HepG2 (cell line): ENCODE data around the gene DIPK1B. TPM values are rescaled to one million over a fixed set of nuclear protein-coding genes. Genes with fewer than 3 reads are reported as not detected.

Experiments
- ATAC-seq: fragments of 200-7000 bp; cut with Tn5 transposase; 3 replicates; pipeline ENCODE4 v1.9.1; 2020; ENCODE audit warnings: mild to moderate bottlenecking, moderate library complexity
- BruUV-seq: library from RNA; stranded (reverse); fragments of 400-500 nt; replicated peaks from 2 replicates; lab custom pipeline; 2021; lab: Mats Ljungman, UMichigan
- CTCF ChIA-PET: fragments of 300-600 bp; formaldehyde crosslinking; extraction: SDS; loops from one replicate; lab custom pipeline; 2021; ENCODE audit warnings: low total read pairs, inconsistent platforms, low intra/inter-chr PET ratio; lab: Yijun Ruan, JAX
- POLR2A ChIA-PET: fragments of 350-600 bp; sonication (Branson Sonifier 250); formaldehyde crosslinking; loops from one replicate; lab custom pipeline; 2020; ENCODE audit warnings: antibody characterized with exemption, inconsistent platforms; lab: Yijun Ruan, JAX
- DNase-seq: peaks from one replicate; pipeline ENCODE4 v3.0.0-alpha.2; 2015; ENCODE audit warnings: low spot score
- FAIRE-seq: peaks from 3 replicates; lab custom pipeline; 2011; peaks lifted over from hg19 to GRCh38; lab: Jason Lieb, UNC
- H2AFZ ChIP-seq: one replicate; pipeline ENCODE4 v1.6.1; 2011; ENCODE audit warnings: low read length, inconsistent platforms
- H3K27ac ChIP-seq: fragments of 300-600 bp; 3 replicates; pipeline ENCODE4 v1.8.0; 2011; ENCODE audit warnings: mixed run types, mild to moderate bottlenecking, mixed read lengths, low read length, inconsistent platforms; ENCODE audit not compliant: insufficient read depth; ENCODE audit errors: extremely low read length
- H3K27me3 ChIP-seq, 2 experiments: fragments of 200-600 bp in 1 of 2; 2 replicates in 1 of 2; 3 replicates in 1 of 2; pipeline versions ENCODE4 v1.6.0 to v1.8.0; 2011; ENCODE audit warnings: low read length in 2 of 2, mild to moderate bottlenecking in 2 of 2, moderate library complexity in 2 of 2, inconsistent platforms in 1 of 2; ENCODE audit not compliant: insufficient read depth in 2 of 2, control insufficient read depth in 1 of 2
- H3K36me3 ChIP-seq, 2 experiments: fragments of 200-600 bp in 1 of 2; replicated peaks in 1 of 2; 2 replicates in 1 of 2; 3 replicates in 1 of 2; pipeline versions ENCODE4 v1.5.1 to v1.8.0; 2011; ENCODE audit warnings: low read length in 2 of 2, inconsistent platforms in 1 of 2; ENCODE audit not compliant: insufficient read depth in 2 of 2, control insufficient read depth in 1 of 2
- H3K4me1 ChIP-seq: 2 replicates; pipeline ENCODE4 v1.5.1; 2012; ENCODE audit warnings: low read length, inconsistent platforms; ENCODE audit not compliant: insufficient read depth
- H3K4me2 ChIP-seq: 2 replicates; pipeline ENCODE4 v1.6.0; 2011; ENCODE audit warnings: low read depth, low read length, inconsistent platforms
- H3K4me3 ChIP-seq, 3 experiments: fragments of 200-600 bp in 1 of 3; sonication (generic), shearing (Covaris generic) in 1 of 3; replicated peaks in 1 of 3; 2 replicates each; pipeline ENCODE4 v1.5.1; 2011 to 2016; ENCODE audit warnings: low read length in 3 of 3, inconsistent platforms in 2 of 3, low read depth in 2 of 3, mild to moderate bottlenecking in 2 of 3, control low read depth in 1 of 3, mixed read lengths in 1 of 3; ENCODE audit not compliant: insufficient read depth in 1 of 3
- H3K79me2 ChIP-seq: one replicate; pipeline ENCODE4 v1.6.1; 2011; ENCODE audit warnings: low read length, inconsistent platforms; ENCODE audit not compliant: insufficient read depth
- H3K9ac ChIP-seq: 2 replicates; pipeline ENCODE4 v1.6.0; 2011; ENCODE audit warnings: mild to moderate bottlenecking, low read depth, low read length, inconsistent platforms; ENCODE audit not compliant: insufficient read depth
- H3K9me3 ChIP-seq: 2 replicates; pipeline ENCODE4 v1.5.1; 2012; ENCODE audit warnings: mild to moderate bottlenecking, low read length
- H4K20me1 ChIP-seq: 2 replicates; pipeline ENCODE4 v1.6.0; 2011; ENCODE audit warnings: inconsistent platforms, mild to moderate bottlenecking, low read length, moderate library complexity; ENCODE audit not compliant: insufficient read depth
- ASH2L ChIP-seq: fragments of 300-600, 200-600 bp; sonication (generic); IDR thresholded peaks from 2 replicates; pipeline ENCODE4 v1.7.0; 2017; ENCODE audit warnings: low read depth, mild to moderate bottlenecking, moderate library complexity, mixed read lengths, low read length; ENCODE audit not compliant: insufficient read length
- FOXC1 ChIP-seq: sonication (generic); formaldehyde crosslinking; IDR thresholded peaks from 2 replicates; pipeline ENCODE4 v1.8.0; 2022; ENCODE audit warnings: mild to moderate bottlenecking, missing genetic modification reagents, borderline replicate concordance
- GRHL1 ChIP-seq: sonication (generic); formaldehyde crosslinking; conservative IDR thresholded peaks from 2 replicates; pipeline ENCODE4 v1.8.0; 2022; ENCODE audit warnings: missing genetic modification reagents
- HIC2 ChIP-seq: sonication (generic); formaldehyde crosslinking; IDR thresholded peaks from 2 replicates; pipeline ENCODE4 v1.9.0; 2022; ENCODE audit warnings: low read depth, missing genetic modification reagents
- HOMEZ ChIP-seq: IDR thresholded peaks from 2 replicates; pipeline ENCODE4 v1.6.1; 2016; ENCODE audit warnings: low read depth
- IRF2 ChIP-seq: IDR thresholded peaks from 2 replicates; pipeline ENCODE4 v1.6.1; 2018; ENCODE audit warnings: missing genetic modification reagents, missing compliant biosample characterization
- PITX1 ChIP-seq: sonication (generic); formaldehyde crosslinking; IDR thresholded peaks from 2 replicates; pipeline ENCODE4 v1.5.1; 2020; ENCODE audit warnings: mild to moderate bottlenecking, missing genetic modification reagents
- PRDM10 ChIP-seq: sonication (generic); formaldehyde crosslinking; IDR thresholded peaks from 2 replicates; pipeline ENCODE4 v1.4.0; 2020; ENCODE audit warnings: low read depth, missing genetic modification reagents
- SMARCC2 ChIP-seq: fragments of 450-650 bp; IDR thresholded peaks from 2 replicates; pipeline ENCODE4 v1.6.1; 2017; ENCODE audit warnings: antibody characterized with exemption, mild to moderate bottlenecking
- ZNF512 ChIP-seq: sonication (generic); formaldehyde crosslinking; IDR thresholded peaks from 2 replicates; pipeline ENCODE4 v1.4.0; 2020; ENCODE audit warnings: mild to moderate bottlenecking, missing genetic modification reagents
- ZNF704 ChIP-seq: sonication (generic); formaldehyde crosslinking; IDR thresholded peaks from 2 replicates; pipeline ENCODE4 v1.8.1; 2023; ENCODE audit warnings: mild to moderate bottlenecking, inconsistent platforms, moderate library complexity, missing genetic modification reagents, borderline replicate concordance
- WGBS: methylation state at CpG from one replicate; pipeline ENCODE4 v1.1.6; 2017; ENCODE audit warnings: low lambda C conversion rate; 5-methylcytosine and 5-hydroxymethylcytosine counted together
- in situ Hi-C: cut with HindIII; loops from 2 replicates; pipeline ENCODE4 v1.10.0; 2017; ENCODE audit warnings: low pct_unique_long_range_greater_than_20kb; ENCODE audit not compliant: extremely low pct_ligation_motif_present
- intact Hi-C: fragments of 100-400 bp; cut with micrococcal nuclease; formaldehyde crosslinking; loops from one replicate; pipeline ENCODE4 v1.10.0; 2022; ENCODE audit not compliant: unreplicated experiment
- polyA plus RNA-seq, 8 experiments: library from polyadenylated mRNA; depleted of rRNA in 3 of 8; stranded (reverse) in 7 of 8; unstranded in 1 of 8; fragments of >200 nt; fragmentation: Illumina TruSeq in 4 of 8; extraction: Trizol in 4 of 8; gene quantifications; 2 replicates each; pipeline versions ENCODE4 v1.2.1 to v1.2.3, GENCODE V29; 2011 to 2016; ENCODE audit warnings: low read depth in 4 of 8, missing spikeins in 1 of 8, mixed read lengths in 1 of 8; ENCODE audit not compliant: insufficient read depth in 1 of 8
- total RNA-seq, 5 experiments: library from RNA; depleted of rRNA; stranded (reverse); fragments of >200 nt; fragmentation: Illumina TruSeq; extraction: Trizol; gene quantifications; 2 replicates each; pipeline ENCODE4 v1.2.3, GENCODE V29; 2016; ENCODE audit warnings: low read depth in 1 of 5

DIPK1B gene
- total and polyA plus RNA-seq, 2 of the 13 experiments (the other 11 are each of a cell fraction or from before 2014, with no cell fraction given), result 0.18 to 3.9 TPM

- Histone ChIP-seq H3K4me2 (no peak overlapping the region), H4K20me1 (no peaks in the 10 kb centered on the region), H2AFZ (no peak overlapping the region), H3K9me3 (no peaks in the 10 kb centered on the region), H3K27me3 (peaks cover 25 to 91% of the 10 kb centered on the region in 2 experiments), H3K4me1 (peaks cover 25% of the 10 kb centered on the region), H3K4me3 (no peak overlapping the region), H3K27ac (no peak overlapping the region), H3K36me3 (no peaks in the 10 kb centered on the region), H3K9ac (no peak overlapping the region), H3K79me2 (no peaks in the 10 kb centered on the region)
- DNase-seq, result no peak
- intact Hi-C loops, result no loop called here
- no peak for ATAC-seq
- BruUV-seq, result no TSS peak
- ChIA-PET CTCF (no interaction called here), POLR2A (interaction anchor here (5.2 kb wide), 1 partner anchor 15 kb away, joined by 27 read pairs; no protein-coding TSS in a partner anchor)
- in situ Hi-C loops, result no loop called here
- WGBS, result 63% methylated on average over 15 of the region's 16 CpGs
- no peak for FAIRE-seq
- TF ChIP-seq PITX1 (CRISPR knock-in tag) (no peak), FOXC1 (CRISPR knock-in tag) (no peak), SMARCC2 (no peak), ASH2L (no peak), ZNF704 (CRISPR knock-in tag) (no peak), ZNF512 (no peak), HOMEZ (CRISPR knock-in tag) (no peak), PRDM10 (CRISPR knock-in tag) (no peak), IRF2 (CRISPR knock-in tag) (no peak), GRHL1 (no peak), HIC2 (CRISPR knock-in tag) (no peak)
Measured at GRCh38 chr9:136743639-136744211, 31.4 kb downstream of the DIPK1B start.
